Right renal cortex interstitium (tissue), 3 donors: ENCODE measurements around the gene CLCA1. TPM values are rescaled to one million over a fixed set of nuclear protein-coding genes. Genes with fewer than 3 reads are reported as not detected.
A peak's percentile ranks its signal among the peaks of the same experiment; 100 is the strongest.

ENCODE experiments used
- DNase-seq, 3 donors: peaks; one replicate each; pipeline ENCODE4 v3.0.0-alpha.2; 2013; ENCODE audit warnings: low read depth in 3 of 3, low spot score in 2 of 3
- polyA plus RNA-seq, 3 donors: library from polyadenylated mRNA; unstranded; fragments of 120-200 nt; gene quantifications; one replicate each; pipeline ENCODE4 v1.2.1, GENCODE V29; 2013; ENCODE audit not compliant: insufficient read length in 3 of 3

CLCA1 gene
- polyA plus RNA-seq, result not detected

DNA sequence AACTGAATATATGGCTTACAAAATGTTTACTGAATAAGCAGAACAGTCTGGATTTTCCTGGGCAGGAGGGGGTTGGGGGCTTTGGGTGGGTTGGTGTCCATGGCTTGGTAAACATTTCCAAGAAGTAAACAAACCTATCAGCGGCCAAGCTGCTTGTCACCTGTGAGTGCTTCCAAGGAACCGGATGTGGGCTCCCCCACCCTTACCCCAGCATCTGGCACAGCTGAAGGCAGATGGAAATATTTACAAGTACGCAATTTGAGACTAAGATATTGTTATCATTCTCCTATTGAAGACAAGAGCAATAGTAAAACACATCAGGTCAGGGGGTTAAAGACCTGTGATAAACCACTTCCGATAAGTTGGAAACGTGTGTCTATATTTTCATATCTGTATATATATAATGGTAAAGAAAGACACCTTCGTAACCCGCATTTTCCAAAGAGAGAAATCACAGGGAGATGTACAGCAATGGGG, at the start of gene CLCA1:
CLCA1 (plus strand) TSS at position 427 of the 477 bp plus-strand sequence; CDS start at position 472, 45 bp downstream.
- DNase-seq, result no peak

GRCh38 chr1:86419277-86419903, 49.3 kb upstream of the CLCA1 start:
- no peak for DNase-seq

DNA sequence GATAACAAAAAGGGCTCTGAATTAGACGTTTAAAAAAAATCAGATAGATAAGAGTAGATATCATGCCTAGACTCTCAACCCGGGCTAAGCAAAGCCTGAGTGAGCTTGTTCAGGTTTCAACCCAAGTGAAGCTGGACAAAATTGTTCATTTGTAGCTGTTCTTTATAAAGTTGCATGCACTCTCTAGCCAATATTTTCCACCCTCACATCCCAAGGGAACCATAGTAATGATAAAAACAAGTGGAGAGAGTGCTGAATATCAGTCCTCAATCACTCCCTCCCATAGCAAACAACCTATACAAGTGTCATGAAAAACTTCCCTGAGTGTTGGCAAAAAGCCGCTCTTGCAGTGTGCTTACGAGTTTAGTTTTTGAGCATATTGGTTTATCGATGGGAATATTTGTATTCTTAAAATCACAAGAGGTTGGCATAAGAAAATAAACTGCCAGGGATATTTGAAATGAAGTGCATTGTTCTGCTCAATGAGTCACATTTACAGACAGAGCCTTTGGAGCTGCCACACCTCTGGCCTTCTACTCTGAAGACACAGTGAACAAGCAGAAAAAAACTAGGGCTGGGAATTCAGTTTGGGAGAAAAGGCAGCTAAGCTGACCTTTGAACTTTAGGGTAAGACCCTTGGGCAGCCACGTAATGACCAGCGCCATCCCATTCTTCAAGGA, 47.0 kb upstream of the CLCA1 start:
- DNase-seq, result no peak

GRCh38 chr1:86423473-86423872, 45.3 kb upstream of the CLCA1 start:
- DNase-seq, result no peak

GRCh38 chr1:86423873-86424272, 44.9 kb upstream of the CLCA1 start, which contains the start of gene CLCA2:
CLCA2 (plus strand) TSS chr1:86424171; CDS start chr1:86424248, 77 bp downstream.
- no peak for DNase-seq

- no peak for DNase-seq
Measured at GRCh38 chr1:86429122-86429725, 39.5 kb upstream of the CLCA1 start.

- DNase-seq, result peak in 1 of 3 donors; percentile 3
Measured at GRCh38 chr1:86429835-86430234, 38.9 kb upstream of the CLCA1 start.

- no peak for DNase-seq
Measured at GRCh38 chr1:86430376-86430775, 38.4 kb upstream of the CLCA1 start.

DNA sequence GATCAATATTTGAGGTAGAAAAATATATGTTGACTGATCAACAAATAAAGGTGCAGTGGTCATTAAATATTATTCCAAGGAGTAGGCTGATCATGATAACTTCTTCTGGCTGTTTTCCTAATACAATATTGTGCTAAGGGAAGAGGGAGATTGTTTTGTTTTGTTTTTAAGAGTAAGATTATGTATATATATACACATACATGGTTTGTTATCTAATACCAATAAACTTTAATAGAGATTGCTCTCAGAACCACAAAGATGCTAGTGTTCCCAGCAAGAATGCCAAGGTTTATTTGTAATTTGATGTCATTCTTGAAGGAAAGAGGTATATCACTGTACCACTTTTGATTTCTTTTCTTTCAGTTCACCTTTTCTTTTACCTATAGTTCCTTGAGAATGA, 34.7 kb upstream of the CLCA1 start:
- DNase-seq, result no peak

GRCh38 chr1:86435327-86435726, 33.4 kb upstream of the CLCA1 start:
- DNase-seq, result no peak

DNA sequence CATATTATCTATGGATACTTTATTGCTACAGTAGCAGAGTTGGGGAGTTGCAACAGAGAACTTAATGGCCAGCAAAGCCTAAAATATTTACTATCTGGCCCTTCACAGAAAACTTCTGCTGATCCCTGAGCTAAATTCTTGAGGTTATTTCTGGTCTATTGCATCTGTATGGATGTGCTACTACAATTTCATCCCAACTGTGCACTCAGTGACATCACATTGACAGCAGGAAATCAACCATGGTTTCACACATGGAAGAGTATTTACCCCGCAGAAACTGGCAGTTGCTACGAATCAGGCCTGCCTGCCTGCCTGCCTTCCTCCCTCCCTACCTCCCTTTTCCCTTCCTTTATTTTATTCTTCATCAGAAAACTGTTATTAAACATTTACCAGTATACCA, 32.7 kb upstream of the CLCA1 start:
- DNase-seq, result no peak

- no peak for DNase-seq
Measured at GRCh38 chr1:86441581-86441980, 27.1 kb upstream of the CLCA1 start.

DNA sequence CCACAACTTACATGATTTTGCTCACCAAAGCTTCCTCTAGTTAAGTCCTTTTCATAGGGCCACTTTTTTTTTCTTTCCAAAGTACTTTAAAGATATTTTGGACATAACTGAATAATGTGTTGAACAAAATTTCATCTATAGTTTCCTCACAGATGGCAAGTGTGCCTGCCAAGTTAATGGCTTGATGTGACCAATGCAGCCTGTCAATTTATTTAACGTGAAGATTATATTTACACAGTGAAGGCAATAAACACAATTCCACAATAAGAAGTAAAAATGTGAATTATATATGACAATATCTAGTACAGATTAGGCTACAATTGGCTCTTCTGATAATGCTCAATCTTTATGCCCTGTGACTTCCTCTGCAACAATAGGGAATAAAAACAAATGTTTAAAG, 26.7 kb upstream of the CLCA1 start:
- DNase-seq, result no peak

GRCh38 chr1:86445919-86446318, 22.8 kb upstream of the CLCA1 start:
- no peak for DNase-seq

DNA sequence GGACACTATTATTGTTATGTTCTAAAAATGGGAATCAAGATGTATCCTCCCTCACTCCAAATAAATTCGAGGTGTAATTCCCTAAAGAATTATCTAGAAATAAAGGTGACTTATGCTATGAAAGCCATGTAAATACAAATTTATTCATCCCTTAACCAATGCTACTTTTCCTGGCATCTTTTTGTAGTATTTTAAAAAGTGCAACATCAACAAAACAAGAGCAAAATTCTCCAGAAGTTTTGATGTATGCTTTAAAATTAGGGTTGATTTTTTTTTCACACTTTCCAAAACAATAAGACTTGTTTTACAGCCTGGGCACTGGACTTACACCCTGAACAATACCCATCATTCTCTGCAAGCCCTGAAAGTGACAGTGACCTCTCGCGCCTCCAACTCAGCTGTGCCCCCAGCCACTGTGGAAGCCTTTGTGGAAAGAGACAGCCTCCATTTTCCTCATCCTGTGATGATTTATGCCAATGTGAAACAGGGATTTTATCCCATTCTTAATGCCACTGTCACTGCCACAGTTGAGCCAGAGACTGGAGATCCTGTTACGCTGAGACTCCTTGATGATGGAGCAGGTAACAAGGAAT, 21.4 kb upstream of the CLCA1 start:
- DNase-seq, result no peak

GRCh38 chr1:86448670-86449069, 20.1 kb upstream of the CLCA1 start:
- DNase-seq, result no peak

DNA sequence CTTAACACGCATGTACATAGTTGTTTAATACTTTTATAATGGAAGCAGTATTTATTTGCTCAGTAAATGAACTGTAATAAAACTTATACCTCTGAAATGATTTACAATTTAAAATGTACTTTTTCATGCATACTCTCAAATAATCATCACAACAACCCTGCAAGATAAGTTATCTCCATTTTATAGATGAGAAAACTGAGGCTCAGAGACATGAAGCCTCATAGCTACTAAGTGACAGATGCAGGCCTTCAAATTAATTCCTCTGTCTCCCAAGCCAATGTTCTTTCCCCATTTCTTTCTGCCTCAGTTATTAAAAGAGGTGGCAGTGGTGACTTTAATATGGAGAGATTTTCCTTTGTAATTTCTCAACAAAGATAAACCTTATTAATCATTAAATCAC, 19.6 kb upstream of the CLCA1 start:
- no peak for DNase-seq

DNA sequence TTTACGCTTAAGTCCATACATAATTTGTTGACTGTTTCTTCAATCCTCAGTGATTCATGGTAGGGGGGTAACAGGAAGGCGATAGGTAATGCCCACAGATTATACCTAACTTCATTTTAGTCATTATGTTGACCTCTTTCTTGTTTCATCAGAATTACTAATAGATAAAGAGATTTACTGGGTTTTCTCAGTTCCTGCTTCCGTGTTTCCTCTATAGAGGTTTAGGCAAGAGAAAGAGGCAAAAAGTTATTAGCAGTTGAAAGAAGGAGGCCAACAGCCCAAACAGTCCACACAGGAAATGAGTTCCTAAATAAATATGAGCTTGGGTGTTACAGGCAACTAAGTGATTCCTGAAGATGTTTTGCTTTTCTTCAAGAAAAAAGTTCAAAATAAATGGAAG, 17.9 kb upstream of the CLCA1 start:
- no peak for DNase-seq

DNA sequence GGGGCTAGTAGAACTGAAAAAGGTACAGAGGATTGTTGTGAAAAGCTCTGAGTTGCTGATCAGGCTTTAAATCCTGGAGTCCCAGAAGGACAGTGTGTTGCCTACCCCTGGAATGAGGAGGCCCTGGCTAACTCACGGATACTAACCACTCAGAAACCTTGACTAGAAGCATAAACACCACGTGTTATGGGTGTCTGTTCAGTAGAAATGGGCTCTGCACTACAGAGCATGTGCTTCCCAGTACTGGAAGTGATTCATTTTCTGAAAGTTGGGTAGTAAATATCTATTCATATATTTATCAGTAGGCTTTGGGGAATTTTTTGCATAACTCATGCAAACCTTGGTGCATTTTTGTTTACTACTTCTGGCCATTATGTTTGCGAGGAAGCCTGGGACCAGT, 15.1 kb upstream of the CLCA1 start:
- DNase-seq, result no peak

DNA sequence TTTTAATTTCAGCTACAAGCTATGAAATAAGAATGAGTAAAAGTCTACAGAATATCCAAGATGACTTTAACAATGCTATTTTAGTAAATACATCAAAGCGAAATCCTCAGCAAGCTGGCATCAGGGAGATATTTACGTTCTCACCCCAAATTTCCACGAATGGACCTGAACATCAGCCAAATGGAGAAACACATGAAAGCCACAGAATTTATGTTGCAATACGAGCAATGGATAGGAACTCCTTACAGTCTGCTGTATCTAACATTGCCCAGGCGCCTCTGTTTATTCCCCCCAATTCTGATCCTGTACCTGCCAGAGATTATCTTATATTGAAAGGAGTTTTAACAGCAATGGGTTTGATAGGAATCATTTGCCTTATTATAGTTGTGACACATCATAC, 13.7 kb upstream of the CLCA1 start:
- no peak for DNase-seq

DNA sequence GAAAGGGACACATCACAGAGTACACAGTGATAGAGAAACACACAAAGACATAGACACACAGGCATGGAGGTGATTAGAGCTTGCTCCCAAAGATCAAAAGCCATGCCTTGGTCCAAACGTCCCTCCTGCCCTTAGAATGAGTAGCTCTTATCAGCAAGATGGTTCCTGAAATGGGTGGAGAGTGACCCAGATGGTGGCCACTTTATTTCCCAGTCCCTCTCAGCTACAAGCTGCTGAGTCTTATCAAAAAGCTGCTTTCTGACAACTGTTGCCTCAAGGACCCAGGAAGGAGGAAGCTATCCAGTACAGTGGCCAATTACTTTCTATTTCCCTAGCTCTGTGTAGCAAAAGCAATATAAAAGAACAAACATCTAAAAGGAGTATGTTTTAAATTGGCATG, 7.7 kb upstream of the CLCA1 start:
- DNase-seq, result no peak

GRCh38 chr1:86461482-86461881, 7.2 kb upstream of the CLCA1 start:
- DNase-seq, result no peak
